ENCODE data around the gene CAMK2D. TPM values are rescaled to one million over a fixed set of nuclear protein-coding genes. Genes with fewer than 3 reads are reported as not detected.

The CAMK2D gene
- total and polyA plus RNA-seq, 2 experiments from 2014 or later = 4.9 to 14.6 TPM

- no peak for TF ChIP-seq ZNF462 (CRISPR knock-in tag; IDR thresholded peaks at IDR 0.05)
- no peak for TF ChIP-seq ZNF114 (CRISPR knock-in tag; IDR thresholded peaks at IDR 0.05)
- TF ChIP-seq EZH2 (IDR thresholded peaks at IDR 0.05; ENCODE audit: low read depth, unreplicated experiment) = no peak
- TF ChIP-seq CREB1 (CRISPR knock-in tag; IDR thresholded peaks at IDR 0.05; ENCODE audit: low read depth) = no peak
- no peak for TF ChIP-seq EZH2phosphoT487 (IDR thresholded peaks at IDR 0.05; ENCODE audit: unreplicated experiment)
- TF ChIP-seq NANOG (IDR thresholded peaks at IDR 0.05; ENCODE audit: borderline replicate concordance) = no peak
- TF ChIP-seq ZNF331 (CRISPR knock-in tag; IDR thresholded peaks at IDR 0.05; ENCODE audit: low read depth) = no peak
Measured at GRCh38 chr4:113555868-113556267, 205.7 kb downstream of the CAMK2D start (continued).

GRCh38 chr4:113553082-113553481 lies 208.5 kb downstream of the CAMK2D start:
- Histone ChIP-seq H3K79me2 (replicated peaks; ENCODE audit: insufficient read depth) (no peaks in the 10 kb centered on the region), H3K27me3 (ENCODE audit: insufficient read depth) (no peaks in the 10 kb centered on the region), H4K20me1 (replicated peaks; ENCODE audit: insufficient read depth) (no peaks in the 10 kb centered on the region), H3K4me1 (ENCODE audit: insufficient read depth) (no peaks in the 10 kb centered on the region), H3K4me3 (no peak overlapping the region), H3K27ac (ENCODE audit: low read depth) (no peak overlapping the region), H2AFZ (no peak overlapping the region), H3K9me2 (ENCODE audit: insufficient read depth) (no peaks in the 10 kb centered on the region), H3K36me3 (ENCODE audit: insufficient read depth) (no peaks in the 10 kb centered on the region), H3K4me2 (no peak overlapping the region), H3F3A (replicated peaks; ENCODE audit: low read depth) (no peaks in the 10 kb centered on the region)
- Mint-ChIP-seq H3K36me3 (ENCODE audit: low read depth) (no peaks in the 10 kb centered on the region), H3K27ac (no peak overlapping the region), H3K4me1 (no peaks in the 10 kb centered on the region; the same call in 2 of the 3 replicates), H3K4me3 (no peak overlapping the region), H3K9me3 (no peaks in the 10 kb centered on the region), H3K27me3 (ENCODE audit: insufficient read depth, low read depth, poor library complexity) (no peaks in the 10 kb centered on the region)
- ATAC-seq (no peak), DNase-seq (ENCODE audit: low spot score) (no peak)
- TF ChIP-seq REST (IDR thresholded peaks at IDR 0.05; ENCODE audit: unreplicated experiment) (no peak), POLR2AphosphoS5 (IDR thresholded peaks at IDR 0.05; ENCODE audit: low read depth) (no peak), CTCF (conservative IDR thresholded peaks at IDR 0.05; ENCODE audit: low read depth in 2 of 2) (no peak), ZNF331 (CRISPR knock-in tag; IDR thresholded peaks at IDR 0.05; ENCODE audit: low read depth) (no peak), CREB1 (CRISPR knock-in tag; IDR thresholded peaks at IDR 0.05; ENCODE audit: low read depth) (no peak)
